PC-3 (cell line): ENCODE measurements around the gene CASTOR1. TPM values are rescaled to one million over a fixed set of nuclear protein-coding genes. Genes with fewer than 3 reads are reported as not detected.
A peak's percentile ranks its signal among the peaks of the same experiment; 100 is the strongest.

Source experiments
- ATAC-seq: fragments of 200-7000 bp; cut with Tn5 transposase; 2 replicates; pipeline ENCODE4 v1.9.1; 2020; ENCODE audit warnings: mild to moderate bottlenecking, moderate library complexity
- BruUV-seq: library from RNA; stranded (reverse); fragments of 400-500 nt; replicated peaks from 2 replicates; lab custom pipeline; 2021; lab: Mats Ljungman, UMichigan
- CTCF ChIA-PET: fragments of 300-600 bp; sonication (Branson Sonifier 250); formaldehyde crosslinking; loops from one replicate; lab custom pipeline; 2022; ENCODE audit warnings: antibody characterized with exemption; lab: Charles Lee
- POLR2A ChIA-PET: fragments of 300-600 bp; sonication (Branson Sonifier 250); formaldehyde crosslinking; loops from one replicate; lab custom pipeline; 2022; ENCODE audit warnings: antibody characterized with exemption; ENCODE audit not compliant: unreplicated experiment; lab: Charles Lee
- DNase-seq: peaks from one replicate; pipeline ENCODE4 v3.0.0-alpha.2; 2015
- H2AFZ ChIP-seq: fragments of 300-600 bp; sonication (generic); 2 replicates; pipeline ENCODE4 v1.6.0; 2016; ENCODE audit warnings: antibody characterized with exemption, low read length
- H3F3A ChIP-seq: fragments of 300-600 bp; sonication (generic); one replicate; pipeline ENCODE4 v1.6.0; 2017; ENCODE audit warnings: antibody characterized with exemption, low read length, control low read depth, mild to moderate bottlenecking; ENCODE audit not compliant: unreplicated experiment
- H3K27ac ChIP-seq: fragments of 300-600 bp; sonication (generic); 2 replicates; pipeline ENCODE4 v1.5.1; 2016; ENCODE audit warnings: mild to moderate bottlenecking, low read length
- H3K27me3 ChIP-seq: fragments of 300-600 bp; sonication (generic); 2 replicates; pipeline ENCODE4 v1.6.1; 2016; ENCODE audit warnings: low read length, mixed read lengths
- H3K36me3 ChIP-seq: fragments of 300-600 bp; sonication (generic); 2 replicates; pipeline ENCODE4 v1.6.1; 2016; ENCODE audit warnings: low read depth, mixed run types, low read length, mixed read lengths
- H3K4me1 ChIP-seq: fragments of 300-600 bp; sonication (generic); 2 replicates; pipeline ENCODE4 v1.5.1; 2016; ENCODE audit warnings: low read length; ENCODE audit not compliant: insufficient read depth
- H3K4me2 ChIP-seq: fragments of 300-600 bp; sonication (generic); 2 replicates; pipeline ENCODE4 v1.6.0; 2016; ENCODE audit warnings: low read length
- H3K4me3 ChIP-seq: fragments of 300-600 bp; sonication (generic); 2 replicates; pipeline ENCODE4 v1.5.1; 2016; ENCODE audit warnings: mild to moderate bottlenecking, low read length, mixed read lengths
- H3K79me2 ChIP-seq: fragments of 300-600 bp; sonication (generic); 2 replicates; pipeline ENCODE4 v1.6.1; 2017; ENCODE audit warnings: low read length, mixed read lengths
- H3K9ac ChIP-seq: fragments of 300-600 bp; sonication (generic); 2 replicates; pipeline ENCODE4 v1.6.0; 2016; ENCODE audit warnings: mild to moderate bottlenecking, low read length
- H3K9me2 ChIP-seq: fragments of 300-600 bp; sonication (generic); replicated peaks from 2 replicates; pipeline ENCODE4 v1.6.1; 2016; ENCODE audit warnings: mixed run types, low read length, mixed read lengths
- H3K9me3 ChIP-seq: fragments of 300-600 bp; sonication (generic); 2 replicates; pipeline ENCODE4 v1.6.1; 2016; ENCODE audit warnings: low read length, mixed read lengths
- H4K20me1 ChIP-seq: fragments of 300-600 bp; sonication (generic); 2 replicates; pipeline ENCODE4 v1.6.1; 2016; ENCODE audit warnings: low read length, mixed read lengths
- EZH2 ChIP-seq: fragments of 300-600 bp; sonication (generic); IDR thresholded peaks from one replicate; pipeline ENCODE4 v1.6.1; 2017; ENCODE audit warnings: antibody characterized with exemption, mild to moderate bottlenecking, low read length; ENCODE audit not compliant: unreplicated experiment
- EZH2phosphoT487 ChIP-seq: fragments of 300-600 bp; sonication (generic); IDR thresholded peaks from 2 replicates; pipeline ENCODE4 v1.6.1; 2018; ENCODE audit warnings: mild to moderate bottlenecking, antibody characterized with exemption, low read length, borderline replicate concordance
- intact Hi-C: fragments of 100-400 bp; cut with micrococcal nuclease; formaldehyde crosslinking; loops from 2 replicates; pipeline ENCODE4 v1.9.0; 2023
- total RNA-seq: library from RNA; depleted of rRNA; stranded (reverse); fragments of >200 nt; gene quantifications from 2 replicates; pipeline ENCODE4 v1.2.3, GENCODE V29; 2014
- TF ChIP-seq, protein P1 (sequence below): fragments of 300-600 bp; sonication (generic); conservative IDR thresholded peaks from 2 replicates; pipeline ENCODE4 v1.5.1; 2017; ENCODE audit warnings: antibody characterized with exemption, low read depth, mild to moderate bottlenecking, low read length

The CASTOR1 gene
- total RNA-seq, 1 experiment from 2014 or later, result 4.2 TPM

- DNase-seq, result no peak
- ATAC-seq, result no peak
- Histone ChIP-seq H3K9me3 (no peaks in the 10 kb centered on the region), H3K4me1 (peaks cover 25% of the 10 kb centered on the region), H3K79me2 (0 out of 2 replicates have a peak, but pooled peaks cover 3% of the 10 kb centered on the region), H3K4me3 (no peak overlapping the region), H3K27ac (no peak overlapping the region), H3K9me2 (no peaks in the 10 kb centered on the region), H3K9ac (no peak overlapping the region), H3K27me3 (no peaks in the 10 kb centered on the region), H3K4me2 (no peak overlapping the region), H4K20me1 (no peaks in the 10 kb centered on the region), H2AFZ (no peak overlapping the region), H3F3A (no peaks in the 10 kb centered on the region), H3K36me3 (peaks cover 3% of the 10 kb centered on the region; the same call in 1 of the 2 replicates)
- BruUV-seq, result no TSS peak
- CTCF ChIA-PET, result no interaction called here
- intact Hi-C loops, result no loop called here
- TF ChIP-seq, protein P1, sequence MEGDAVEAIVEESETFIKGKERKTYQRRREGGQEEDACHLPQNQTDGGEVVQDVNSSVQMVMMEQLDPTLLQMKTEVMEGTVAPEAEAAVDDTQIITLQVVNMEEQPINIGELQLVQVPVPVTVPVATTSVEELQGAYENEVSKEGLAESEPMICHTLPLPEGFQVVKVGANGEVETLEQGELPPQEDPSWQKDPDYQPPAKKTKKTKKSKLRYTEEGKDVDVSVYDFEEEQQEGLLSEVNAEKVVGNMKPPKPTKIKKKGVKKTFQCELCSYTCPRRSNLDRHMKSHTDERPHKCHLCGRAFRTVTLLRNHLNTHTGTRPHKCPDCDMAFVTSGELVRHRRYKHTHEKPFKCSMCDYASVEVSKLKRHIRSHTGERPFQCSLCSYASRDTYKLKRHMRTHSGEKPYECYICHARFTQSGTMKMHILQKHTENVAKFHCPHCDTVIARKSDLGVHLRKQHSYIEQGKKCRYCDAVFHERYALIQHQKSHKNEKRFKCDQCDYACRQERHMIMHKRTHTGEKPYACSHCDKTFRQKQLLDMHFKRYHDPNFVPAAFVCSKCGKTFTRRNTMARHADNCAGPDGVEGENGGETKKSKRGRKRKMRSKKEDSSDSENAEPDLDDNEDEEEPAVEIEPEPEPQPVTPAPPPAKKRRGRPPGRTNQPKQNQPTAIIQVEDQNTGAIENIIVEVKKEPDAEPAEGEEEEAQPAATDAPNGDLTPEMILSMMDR, result no peak
- TF ChIP-seq EZH2, result no peak
- TF ChIP-seq EZH2phosphoT487, result no peak
- POLR2A ChIA-PET, result no interaction called here
These were observed 3.0 kb upstream of the CASTOR1 start for GRCh38 chr22:30292069-30292970.

- TF ChIP-seq EZH2phosphoT487 (no peak), EZH2 (no peak)
- TF ChIP-seq, protein P1, result no peak
- POLR2A ChIA-PET, result no interaction called here
These were observed 2.0 kb upstream of the CASTOR1 start for GRCh38 chr22:30291058-30291892.

More at GRCh38 chr22:30291058-30291892, 2.0 kb upstream of the CASTOR1 start:
- peak overlapping the region; percentile 8; the same call in 1 of the 2 replicates for H3K27ac ChIP-seq
- CTCF ChIA-PET, result interaction anchor here (1.6 kb wide), 1 partner anchor 96 kb away, joined by 7 read pairs; the partner anchor contains the start of gene RNF215
- H3F3A ChIP-seq, result no peaks in the 10 kb centered on the region
- BruUV-seq, result no TSS peak
- H3K36me3 ChIP-seq, result peaks cover 3% of the 10 kb centered on the region; the same call in 1 of the 2 replicates
- H2AFZ ChIP-seq, result no peak overlapping the region
- no peak overlapping the region for H3K9ac ChIP-seq
- H3K4me3 ChIP-seq, result no peak overlapping the region
- 0 out of 2 replicates have a peak, but pooled peaks cover 3% of the 10 kb centered on the region for H3K79me2 ChIP-seq
- DNase-seq, result peak; percentile 62
- no peaks in the 10 kb centered on the region for H3K9me3 ChIP-seq
- H3K4me1 ChIP-seq, result peaks cover 25% of the 10 kb centered on the region
- no peak for ATAC-seq
- no peaks in the 10 kb centered on the region for H4K20me1 ChIP-seq
- H3K9me2 ChIP-seq, result no peaks in the 10 kb centered on the region
- intact Hi-C loops, result no loop called here
- no peaks in the 10 kb centered on the region for H3K27me3 ChIP-seq
- H3K4me2 ChIP-seq, result no peak overlapping the region
